Testis (tissue), 3 donors: Measurements from ENCODE around the gene ACTG2. TPM values are rescaled to one million over a fixed set of nuclear protein-coding genes. Genes with fewer than 3 reads are reported as not detected.

Experiments used
- DNase-seq: peaks from one replicate; pipeline ENCODE4 v3.0.0-alpha.2; 2019
- H3K27ac ChIP-seq, 2 donors: fragments of 200-600 bp; sonication (generic); one replicate each; pipeline ENCODE4 v1.5.1; 2019
- H3K27me3 ChIP-seq: fragments of 200-600 bp; sonication (generic); one replicate; pipeline ENCODE4 v1.5.1; 2019
- H3K36me3 ChIP-seq: fragments of 200-600 bp; sonication (generic); one replicate; pipeline ENCODE4 v1.5.1; 2017; ENCODE audit warnings: low read depth; ENCODE audit errors: missing control alignments
- H3K4me1 ChIP-seq: fragments of 200-600 bp; sonication (generic); one replicate; pipeline ENCODE4 v1.5.1; 2019
- H3K4me3 ChIP-seq, 2 donors: fragments of 200-600 bp; sonication (generic); one replicate each; pipeline ENCODE4 v1.5.1; 2017 to 2019
- H3K9me3 ChIP-seq: fragments of 200-600 bp; sonication (generic); one replicate; pipeline ENCODE4 v1.5.1; 2017
- CTCF ChIP-seq, 3 experiments: fragments of 450-650 bp in 2 of 3; fragments of 200-600 bp in 1 of 3; sonication (generic) in 1 of 3; IDR thresholded peaks; one replicate each; pipeline ENCODE4 v1.5.1; 2016 to 2019; ENCODE audit warnings: antibody characterized with exemption in 3 of 3, mild to moderate bottlenecking in 2 of 3, moderate library complexity in 1 of 3
- POLR2A ChIP-seq: fragments of 450-650 bp; IDR thresholded peaks from one replicate; pipeline ENCODE4 v1.6.1; 2017; ENCODE audit warnings: antibody characterized with exemption, mild to moderate bottlenecking, moderate library complexity
- WGBS, 2 donors: methylation state at CpG; one replicate each; pipeline ENCODE4 v1.1.5; 2018; 5-methylcytosine and 5-hydroxymethylcytosine counted together
- intact Hi-C: fragments of 100-400 bp; cut with DNase I; formaldehyde crosslinking; loops from one replicate; pipeline ENCODE4 v1.15.1; 2023; ENCODE audit warnings: low total_unique reads
- polyA plus RNA-seq: library from polyadenylated mRNA; stranded (reverse); fragments of 350-450 nt; fragmentation: Illumina TruSeq; extraction: RNeasy Lipid Tissue Mini Kit (QIAGEN cat#74804); gene quantifications from one replicate; pipeline ENCODE4 v1.2.3, GENCODE V29; 2014; ENCODE audit warnings: low read depth, low replicate concordance; ENCODE audit not compliant: insufficient read depth
- total RNA-seq, 2 donors: library from RNA; depleted of rRNA; stranded (reverse); fragments of >200 nt; gene quantifications; one replicate each; pipeline ENCODE4 v1.2.3, GENCODE V29; 2016

ACTG2 gene
- total and polyA plus RNA-seq, 3 donors from 2014 or later: 1.3 to 93.4 (median 2.7) TPM

DNA sequence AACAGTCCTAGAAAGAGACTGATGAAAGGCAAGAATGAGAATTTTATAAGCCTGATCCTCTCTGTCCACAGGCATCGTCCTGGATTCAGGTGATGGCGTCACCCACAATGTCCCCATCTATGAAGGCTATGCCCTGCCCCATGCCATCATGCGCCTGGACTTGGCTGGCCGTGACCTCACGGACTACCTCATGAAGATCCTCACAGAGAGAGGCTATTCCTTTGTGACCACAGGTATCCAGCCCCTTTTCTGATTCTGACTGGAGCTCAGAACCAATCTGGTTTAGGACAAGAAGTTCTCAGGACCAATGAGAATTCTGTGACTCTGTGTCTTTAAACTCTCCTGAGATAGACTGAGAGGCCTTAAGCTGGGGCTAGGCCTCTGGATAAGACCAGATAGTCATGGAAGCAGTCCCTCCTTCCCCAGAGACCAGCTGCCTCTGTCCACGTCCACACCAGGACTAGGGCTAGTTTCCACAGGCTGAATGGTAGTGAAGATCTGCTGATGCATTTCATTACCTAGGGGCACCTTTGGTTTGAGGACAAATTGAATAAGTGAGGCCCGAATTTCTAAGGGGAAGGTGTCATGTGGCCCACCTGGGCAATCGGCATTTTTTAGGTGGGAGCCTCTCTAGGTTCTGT lies 20.7 kb downstream of the ACTG2 start:
- Histone ChIP-seq H3K27ac (no peak overlapping the region), H3K4me3 (no peak overlapping the region), H3K9me3 (no peaks in the 10 kb centered on the region), H3K4me1 (no peaks in the 10 kb centered on the region), H3K36me3 (no peaks in the 10 kb centered on the region), H3K27me3 (no peaks in the 10 kb centered on the region)
- no peak for DNase-seq
- intact Hi-C loops: no loop called here
- TF ChIP-seq POLR2A (no peak), CTCF (IDR thresholded peaks at IDR 0.05) (no peak)
- 92 to 95% methylated on average over 7 to 8 of the region's 8 CpGs for WGBS, 2 donors

GRCh38 chr2:73914667-73915066 lies 21.9 kb downstream of the ACTG2 start:
- no peak overlapping the region for H3K4me3 ChIP-seq
- no peaks in the 10 kb centered on the region for H3K4me1 ChIP-seq
- DNase-seq: no peak
- no peaks in the 10 kb centered on the region for H3K9me3 ChIP-seq
- intact Hi-C loops: no loop called here
- 83 to 90% methylated on average over 4 of the region's 4 CpGs for WGBS, 2 donors
- H3K36me3 ChIP-seq: no peaks in the 10 kb centered on the region
- H3K27me3 ChIP-seq: no peaks in the 10 kb centered on the region
- no peak for TF ChIP-seq CTCF (IDR thresholded peaks at IDR 0.05)
- no peak overlapping the region for H3K27ac ChIP-seq

DNA sequence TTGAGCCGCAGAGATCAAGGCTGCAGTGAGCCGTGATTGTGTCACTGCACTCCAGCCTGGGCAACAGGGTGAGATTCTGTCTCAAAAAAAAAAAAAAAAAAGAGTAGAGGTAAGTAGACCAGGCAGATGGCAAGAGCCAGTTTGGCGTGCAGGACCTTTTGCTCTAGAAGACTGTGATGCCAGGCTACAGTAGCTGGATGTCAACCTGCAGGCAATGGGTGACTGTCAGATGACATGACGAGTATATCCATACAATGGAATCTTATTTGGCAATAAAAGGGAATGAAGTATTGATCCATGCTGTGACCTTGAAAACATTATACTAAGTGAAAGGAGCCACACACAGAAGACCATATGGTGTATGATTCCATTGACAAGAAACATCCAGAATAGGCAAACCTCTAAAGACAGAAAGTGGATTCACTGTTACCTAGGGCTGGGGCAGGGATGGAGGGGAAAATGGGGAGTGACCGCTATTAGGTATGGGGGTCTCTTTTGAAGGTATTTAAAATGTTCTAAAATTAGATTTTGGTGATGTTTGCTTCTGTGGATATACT lies 22.7 kb downstream of the ACTG2 start:
- intact Hi-C loops: no loop called here
- Histone ChIP-seq H3K4me3 (no peak overlapping the region), H3K27me3 (no peaks in the 10 kb centered on the region), H3K9me3 (no peaks in the 10 kb centered on the region), H3K4me1 (no peaks in the 10 kb centered on the region), H3K36me3 (no peaks in the 10 kb centered on the region), H3K27ac (no peak overlapping the region)
- WGBS, 2 donors: 89 to 96% methylated on average over 5 of the region's 5 CpGs
- TF ChIP-seq POLR2A: no peak
- no peak for TF ChIP-seq CTCF (IDR thresholded peaks at IDR 0.05)
- DNase-seq: no peak

DNA sequence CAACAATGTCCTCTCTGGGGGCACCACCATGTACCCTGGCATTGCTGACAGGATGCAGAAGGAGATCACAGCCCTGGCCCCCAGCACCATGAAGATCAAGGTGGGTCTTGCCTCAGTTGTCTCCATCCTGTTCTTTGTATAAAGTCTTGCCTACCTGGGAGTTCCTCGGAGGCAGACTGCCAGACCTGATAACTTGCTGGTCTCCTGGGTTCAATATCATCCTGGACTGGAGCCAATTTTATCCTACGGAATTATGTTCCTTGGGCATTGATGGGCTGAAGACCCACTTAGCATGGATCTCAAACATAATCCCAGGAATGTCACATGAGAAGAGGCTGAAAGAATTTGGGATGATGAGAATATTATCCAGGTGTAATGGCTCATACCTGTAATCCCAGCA lies 23.9 kb downstream of the ACTG2 start:
- no peak for DNase-seq
- WGBS, 2 donors: 41 to 48% methylated on average over 2 of the region's 2 CpGs
- TF ChIP-seq CTCF (IDR thresholded peaks at IDR 0.05) (no peak), POLR2A (no peak)
- H3K27ac ChIP-seq: no peak overlapping the region
- no peak overlapping the region for H3K4me3 ChIP-seq
- no peaks in the 10 kb centered on the region for H3K4me1 ChIP-seq
- H3K36me3 ChIP-seq: no peaks in the 10 kb centered on the region
- H3K9me3 ChIP-seq: no peaks in the 10 kb centered on the region
- intact Hi-C loops: no loop called here
- no peaks in the 10 kb centered on the region for H3K27me3 ChIP-seq

- Histone ChIP-seq H3K36me3 (no peaks in the 10 kb centered on the region), H3K4me3 (no peak overlapping the region), H3K4me1 (no peaks in the 10 kb centered on the region), H3K27ac (no peak overlapping the region), H3K27me3 (no peaks in the 10 kb centered on the region), H3K9me3 (no peaks in the 10 kb centered on the region)
- TF ChIP-seq POLR2A: no peak
- no peak for TF ChIP-seq CTCF (IDR thresholded peaks at IDR 0.05)
- no peak for DNase-seq
- WGBS, 2 donors: 43 to 48% methylated on average over 2 of the region's 2 CpGs
- intact Hi-C loops: no loop called here
Observed at GRCh38 chr2:73917296-73917695, 24.5 kb downstream of the ACTG2 start.
